ENCODE measurements around the gene ADGRV1. TPM values are rescaled to one million over a fixed set of nuclear protein-coding genes. Genes with fewer than 3 reads are reported as not detected.

Gene ADGRV1
- total RNA-seq, 4 donors from 2014 or later = 1.9 to 11.3 TPM; not detected in 2

- DNase-seq = no peak
- intact Hi-C loops (cut with DNase I; ENCODE audit: low total_unique reads) = no loop called here
- TF ChIP-seq POLR2A (IDR thresholded peaks at IDR 0.05) (no peak), CTCF (IDR thresholded peaks at IDR 0.05) (no peak)
- Histone ChIP-seq H3K9me3 (no peaks in the 10 kb centered on the region), H3K4me1 (peaks cover 0 to 5% of the 10 kb centered on the region in 2 donors), H3K27ac (no peak overlapping the region), H3K4me3 (no peak overlapping the region), H3K36me3 (no peaks in the 10 kb centered on the region), H3K27me3 (peaks cover 0 to 27% of the 10 kb centered on the region in 2 donors)
These were observed 726 bp upstream of the ADGRV1 start for GRCh38 chr5:90557871-90558270.

- H3K36me3 ChIP-seq = no peaks in the 10 kb centered on the region
- intact Hi-C loops (cut with DNase I; ENCODE audit: low total_unique reads) = no loop called here
These were observed 2.2 kb downstream of the ADGRV1 start for GRCh38 chr5:90560771-90561170.

GRCh38 chr5:90561766-90562165 is 3.2 kb downstream of the ADGRV1 start:
- Histone ChIP-seq H3K4me1 (peaks cover 0 to 5% of the 10 kb centered on the region in 2 donors), H3K27ac (no peak overlapping the region), H3K4me3 (no peak overlapping the region), H3K9me3 (no peaks in the 10 kb centered on the region), H3K27me3 (peaks cover 0 to 27% of the 10 kb centered on the region in 2 donors), H3K36me3 (no peaks in the 10 kb centered on the region)
- TF ChIP-seq CTCF (IDR thresholded peaks at IDR 0.05) = no peak
- no peak for TF ChIP-seq POLR2A (IDR thresholded peaks at IDR 0.05)
- DNase-seq = no peak
- intact Hi-C loops (cut with DNase I; ENCODE audit: low total_unique reads) = no loop called here

More at GRCh38 chr5:90560771-90561170, 2.2 kb downstream of the ADGRV1 start:
- TF ChIP-seq POLR2A (IDR thresholded peaks at IDR 0.05) (no peak), CTCF (IDR thresholded peaks at IDR 0.05) (no peak)
- no peak overlapping the region for H3K27ac ChIP-seq
- H3K4me1 ChIP-seq = peaks cover 0 to 5% of the 10 kb centered on the region in 2 donors
- H3K9me3 ChIP-seq = no peaks in the 10 kb centered on the region
- peaks cover 0 to 27% of the 10 kb centered on the region in 2 donors for H3K27me3 ChIP-seq
- no peak for DNase-seq
- no peak overlapping the region for H3K4me3 ChIP-seq

GRCh38 chr5:90562341-90562740 is 3.7 kb downstream of the ADGRV1 start:
- no peak for TF ChIP-seq POLR2A (IDR thresholded peaks at IDR 0.05)
- TF ChIP-seq CTCF (IDR thresholded peaks at IDR 0.05) = no peak
- Histone ChIP-seq H3K27ac (no peak overlapping the region), H3K36me3 (no peaks in the 10 kb centered on the region), H3K4me1 (peaks cover 0 to 5% of the 10 kb centered on the region in 2 donors), H3K27me3 (peaks cover 0 to 27% of the 10 kb centered on the region in 2 donors), H3K9me3 (no peaks in the 10 kb centered on the region), H3K4me3 (no peak overlapping the region)
- DNase-seq = no peak
- intact Hi-C loops (cut with DNase I; ENCODE audit: low total_unique reads) = no loop called here

- no peak for DNase-seq
- Histone ChIP-seq H3K36me3 (no peaks in the 10 kb centered on the region), H3K27ac (no peak overlapping the region), H3K9me3 (no peaks in the 10 kb centered on the region), H3K4me1 (peaks cover 0 to 5% of the 10 kb centered on the region in 2 donors), H3K4me3 (no peak overlapping the region), H3K27me3 (peaks cover 0 to 21% of the 10 kb centered on the region in 2 donors)
- intact Hi-C loops (cut with DNase I; ENCODE audit: low total_unique reads) = no loop called here
- TF ChIP-seq CTCF (IDR thresholded peaks at IDR 0.05) (no peak), POLR2A (IDR thresholded peaks at IDR 0.05) (no peak)
These were observed 4.5 kb downstream of the ADGRV1 start for GRCh38 chr5:90563108-90563507.
